VCaP (cell line): ENCODE results near the gene H1-8.
"Not testable (repeated sequence)": the region's sequence is repeated elsewhere in the genome, so short reads cannot be mapped to it uniquely, and the experiment has no call there.

Source experiments
- H3K27ac ChIP-seq: fragments of 450-650 bp; 2 replicates; pipeline ENCODE4 v1.5.1; 2017
- TF ChIP-seq, protein P1 (sequence below): fragments of 450-650 bp; conservative IDR thresholded peaks from 2 replicates; pipeline ENCODE4 v1.5.1; 2017; ENCODE audit warnings: mild to moderate bottlenecking, moderate library complexity

The H1-8 gene

GRCh38 chr3:129512595-129512994, 30.4 kb upstream of the H1-8 start:
- TF ChIP-seq, protein P1, sequence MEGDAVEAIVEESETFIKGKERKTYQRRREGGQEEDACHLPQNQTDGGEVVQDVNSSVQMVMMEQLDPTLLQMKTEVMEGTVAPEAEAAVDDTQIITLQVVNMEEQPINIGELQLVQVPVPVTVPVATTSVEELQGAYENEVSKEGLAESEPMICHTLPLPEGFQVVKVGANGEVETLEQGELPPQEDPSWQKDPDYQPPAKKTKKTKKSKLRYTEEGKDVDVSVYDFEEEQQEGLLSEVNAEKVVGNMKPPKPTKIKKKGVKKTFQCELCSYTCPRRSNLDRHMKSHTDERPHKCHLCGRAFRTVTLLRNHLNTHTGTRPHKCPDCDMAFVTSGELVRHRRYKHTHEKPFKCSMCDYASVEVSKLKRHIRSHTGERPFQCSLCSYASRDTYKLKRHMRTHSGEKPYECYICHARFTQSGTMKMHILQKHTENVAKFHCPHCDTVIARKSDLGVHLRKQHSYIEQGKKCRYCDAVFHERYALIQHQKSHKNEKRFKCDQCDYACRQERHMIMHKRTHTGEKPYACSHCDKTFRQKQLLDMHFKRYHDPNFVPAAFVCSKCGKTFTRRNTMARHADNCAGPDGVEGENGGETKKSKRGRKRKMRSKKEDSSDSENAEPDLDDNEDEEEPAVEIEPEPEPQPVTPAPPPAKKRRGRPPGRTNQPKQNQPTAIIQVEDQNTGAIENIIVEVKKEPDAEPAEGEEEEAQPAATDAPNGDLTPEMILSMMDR = no peak
- H3K27ac ChIP-seq = no peak overlapping the region

- TF ChIP-seq, protein P1 = no peak
- H3K27ac ChIP-seq = no peak overlapping the region
Observed at GRCh38 chr3:129513705-129514104, 29.3 kb upstream of the H1-8 start.

DNA sequence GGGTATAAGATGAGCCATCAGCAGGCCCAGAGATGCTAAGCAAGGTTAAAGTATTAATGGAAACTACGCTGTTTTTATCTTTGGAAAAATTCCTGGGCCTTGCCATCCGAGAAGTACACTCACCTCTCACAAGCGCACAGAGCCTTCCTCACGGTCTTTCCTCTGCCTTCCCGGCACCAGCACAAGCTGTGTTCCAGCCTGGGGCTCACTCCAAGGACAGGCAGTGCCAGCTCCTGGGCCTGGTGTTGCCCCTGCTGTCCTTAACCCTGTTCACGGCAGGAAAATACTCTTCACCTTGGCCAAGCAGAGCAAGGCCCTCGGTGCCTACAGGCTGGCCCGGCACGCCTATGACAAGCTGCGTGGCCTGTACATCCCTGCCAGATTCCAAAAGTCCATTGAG, 28.9 kb upstream of the H1-8 start:
- TF ChIP-seq, protein P1 = no peak
- H3K27ac ChIP-seq = no peak overlapping the region

GRCh38 chr3:129514563-129514962, 28.4 kb upstream of the H1-8 start:
- H3K27ac ChIP-seq = no peak overlapping the region
- TF ChIP-seq, protein P1 = no peak

DNA sequence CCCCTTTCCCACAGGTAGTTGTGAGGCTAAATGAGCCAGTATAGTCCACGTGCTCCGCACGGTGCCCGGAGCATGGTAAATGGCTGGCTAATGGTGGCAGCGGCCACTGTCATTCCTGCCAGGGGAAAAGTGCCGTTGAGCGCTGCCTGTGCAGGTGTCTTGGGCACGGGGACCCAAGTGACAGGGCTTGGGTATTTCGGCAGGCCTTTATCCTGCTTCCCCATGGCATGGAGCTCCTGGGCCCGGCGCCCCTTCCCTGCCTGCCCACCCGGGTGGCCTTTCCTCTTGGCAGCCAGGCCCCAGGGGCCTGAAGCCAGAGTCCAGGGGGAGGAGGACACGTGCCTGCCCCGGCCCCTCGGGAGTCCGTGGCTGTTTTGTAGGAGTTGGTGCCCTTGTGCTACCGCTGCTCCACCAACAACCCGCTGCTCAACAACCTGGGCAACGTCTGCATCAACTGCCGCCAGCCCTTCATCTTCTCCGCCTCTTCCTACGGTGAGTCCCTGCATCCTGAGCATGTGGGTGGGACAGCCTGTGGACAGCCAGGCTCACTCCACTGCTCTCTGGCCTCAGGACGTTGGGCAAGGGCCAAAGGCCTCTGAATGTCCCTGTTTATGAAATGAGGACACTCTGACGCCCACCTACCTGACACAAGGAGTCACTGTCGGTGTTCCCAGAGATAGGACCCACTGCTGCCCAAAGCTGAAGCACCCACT, 27.7 kb upstream of the H1-8 start:
- not testable (repeated sequence) for H3K27ac ChIP-seq

DNA sequence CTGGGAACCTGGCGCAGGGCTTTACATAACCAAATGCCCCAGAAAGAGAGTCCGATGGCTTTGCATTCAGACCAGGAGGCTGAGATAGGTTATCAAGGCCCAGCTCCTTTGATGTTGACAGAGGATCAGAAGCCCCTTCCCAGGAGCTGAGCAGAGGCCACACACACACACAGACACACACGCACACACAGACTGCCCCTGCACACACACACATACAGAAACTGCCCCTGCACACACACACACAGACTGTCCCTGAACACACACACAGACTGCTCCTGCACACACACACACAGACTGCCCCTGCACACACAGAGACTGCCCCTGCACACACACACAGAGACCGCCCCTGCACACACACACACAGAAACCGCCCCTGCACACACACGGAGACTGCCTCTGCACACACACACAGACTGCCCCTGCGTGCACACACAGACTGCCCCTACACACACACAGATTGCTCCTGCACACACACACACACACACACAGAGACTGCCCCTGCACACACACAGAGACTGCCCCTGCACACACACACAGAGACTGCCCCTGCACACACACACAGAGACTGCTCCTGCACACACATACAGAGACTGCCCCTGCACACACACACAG, 27.0 kb upstream of the H1-8 start:
- not testable (repeated sequence) for H3K27ac ChIP-seq

GRCh38 chr3:129517516-129517915, 25.5 kb upstream of the H1-8 start:
- TF ChIP-seq, protein P1 = no peak
- H3K27ac ChIP-seq = no peak overlapping the region

- no peak overlapping the region for H3K27ac ChIP-seq
- TF ChIP-seq, protein P1 = no peak
Observed at GRCh38 chr3:129518038-129518561, 24.9 kb upstream of the H1-8 start.
